ENCODE data around the gene TPRN.
"Not testable (repeated sequence)": the region's sequence is repeated elsewhere in the genome, so short reads cannot be mapped to it uniquely, and the experiment has no call there.

Gene TPRN

GRCh38 chr9:137240318-137240840 is 39.8 kb upstream of the TPRN start:
- DNase-seq (ENCODE audit: extremely low spot score): peak; percentile 45
- CTCF ChIA-PET: interaction anchor here (0.7 to 1.2 kb wide), 3 partner anchors 13 to 169 kb away, joined by 3 to 9 read pairs (median 3); partner anchors contain the start of gene RNF224
- TF ChIP-seq FOXM1 (IDR thresholded peaks at IDR 0.05; ENCODE audit: borderline replicate concordance): no peak
- TF ChIP-seq TARDBP (IDR thresholded peaks at IDR 0.05): no peak; the same call in 1 of the 2 replicates
- peak; percentile 82 for TF ChIP-seq L3MBTL2 (conservative IDR thresholded peaks at IDR 0.05)
- no peak for TF ChIP-seq FOXK2 (IDR thresholded peaks at IDR 0.05)
- no peak for TF ChIP-seq SUZ12 (IDR thresholded peaks at IDR 0.05)
- POLR2A ChIA-PET: interaction anchor here (0.6 to 2.2 kb wide), 30 partner anchors 13 to 219 kb away, joined by 3 to 90 read pairs (median 5); partner anchors contain the start of genes CYSRT1, LRRC26, MAN1B1 and NELFB

- POLR2A ChIA-PET: interaction anchor here (0.7 to 2.2 kb wide), 15 partner anchors 14 to 220 kb away, joined by 3 to 90 read pairs (median 8); partner anchors contain the start of genes MAN1B1, NELFB, NSMF and RNF208
- CTCF ChIA-PET: interaction anchor here (0.7 to 1.5 kb wide), 4 partner anchors 12 to 169 kb away, joined by 3 to 9 read pairs (median 3); partner anchors contain the start of gene RNF224
- not testable (repeated sequence) for DNase-seq (ENCODE audit: extremely low spot score)
These were observed 39.1 kb upstream of the TPRN start for GRCh38 chr9:137239541-137240200.

GRCh38 chr9:137237759-137238726 is 37.5 kb upstream of the TPRN start:
- CTCF ChIA-PET: interaction anchor here (1.3 to 1.5 kb wide), 2 partner anchors 15 to 25 kb away, joined by 3 to 9 read pairs; no protein-coding TSS in a partner anchor
- DNase-seq (ENCODE audit: extremely low spot score): no peak

GRCh38 chr9:137236936-137237421 is 36.4 kb upstream of the TPRN start:
- POLR2A ChIA-PET: interaction anchor here (0.7 to 2.3 kb wide), 7 partner anchors 12 to 150 kb away, joined by 3 to 10 read pairs (median 5); partner anchors contain the start of genes CYSRT1 and MAN1B1
- DNase-seq (ENCODE audit: extremely low spot score): no peak

More at GRCh38 chr9:137237759-137238726, 37.5 kb upstream of the TPRN start:
- POLR2A ChIA-PET: interaction anchor here (1.0 to 2.3 kb wide), 6 partner anchors 12 to 108 kb away, joined by 3 to 10 read pairs (median 4); partner anchors contain the start of gene SSNA1
- TF ChIP-seq L3MBTL2 (conservative IDR thresholded peaks at IDR 0.05): no peak
- TF ChIP-seq FOXK2 (IDR thresholded peaks at IDR 0.05): no peak
- no peak for TF ChIP-seq CTBP1 (IDR thresholded peaks at IDR 0.05; ENCODE audit: borderline replicate concordance)
- no peak for TF ChIP-seq SP1 (IDR thresholded peaks at IDR 0.05)
- TF ChIP-seq SUZ12 (IDR thresholded peaks at IDR 0.05): no peak
- TF ChIP-seq TARDBP (IDR thresholded peaks at IDR 0.05): no peak
- no peak for TF ChIP-seq FOXM1 (IDR thresholded peaks at IDR 0.05; ENCODE audit: borderline replicate concordance)
- TF ChIP-seq ARNT (IDR thresholded peaks at IDR 0.05): no peak
- no peak for TF ChIP-seq LEF1 (IDR thresholded peaks at IDR 0.05; ENCODE audit: borderline replicate concordance)
- TF ChIP-seq NFRKB (IDR thresholded peaks at IDR 0.05): no peak
- no peak for TF ChIP-seq ELF4 (IDR thresholded peaks at IDR 0.05)
- TF ChIP-seq ZNF384 (IDR thresholded peaks at IDR 0.05): no peak
- no peak for TF ChIP-seq HDGF (IDR thresholded peaks at IDR 0.05; ENCODE audit: borderline replicate concordance)
- no peak for TF ChIP-seq BHLHE40 (IDR thresholded peaks at IDR 0.05; ENCODE audit: borderline replicate concordance)
- TF ChIP-seq PKNOX1 (IDR thresholded peaks at IDR 0.05): no peak
- TF ChIP-seq FOXA1 (IDR thresholded peaks at IDR 0.05): no peak

GRCh38 chr9:137236238-137236935 is 35.8 kb upstream of the TPRN start:
- CTCF ChIA-PET: interaction anchor here (0.6 to 1.3 kb wide), 20 partner anchors 9 to 475 kb away, joined by 3 to 9 read pairs (median 4); partner anchors contain the start of genes CYSRT1, RNF224 and SAPCD2
- POLR2A ChIA-PET: interaction anchor here (0.7 to 2.3 kb wide), 7 partner anchors 11 to 150 kb away, joined by 3 to 10 read pairs (median 5); partner anchors contain the start of genes CYSRT1 and MAN1B1
- DNase-seq (ENCODE audit: extremely low spot score): peak; percentile 88
- peak; percentile 79 for TF ChIP-seq FOXM1 (IDR thresholded peaks at IDR 0.05; ENCODE audit: borderline replicate concordance)
- 0 out of 2 replicates have a peak, but pooled peaks have one; percentile 21 for TF ChIP-seq LEF1 (IDR thresholded peaks at IDR 0.05; ENCODE audit: borderline replicate concordance)
- TF ChIP-seq L3MBTL2 (conservative IDR thresholded peaks at IDR 0.05): no peak
- TF ChIP-seq TARDBP (IDR thresholded peaks at IDR 0.05): peak; percentile 32; the same call in 1 of the 2 replicates
- peak; percentile 42; the same call in 1 of the 2 replicates for TF ChIP-seq ARNT (IDR thresholded peaks at IDR 0.05)

More at GRCh38 chr9:137236936-137237421, 36.4 kb upstream of the TPRN start:
- CTCF ChIA-PET: interaction anchor here (0.6 to 1.3 kb wide), 22 partner anchors 9 to 629 kb away, joined by 3 to 9 read pairs (median 4); partner anchors contain the start of genes CYSRT1, RNF224 and SAPCD2
- TF ChIP-seq ARNT (IDR thresholded peaks at IDR 0.05) (no peak), TARDBP (IDR thresholded peaks at IDR 0.05) (no peak), ELF4 (IDR thresholded peaks at IDR 0.05) (no peak), FOXA1 (IDR thresholded peaks at IDR 0.05) (no peak), ZNF384 (IDR thresholded peaks at IDR 0.05) (no peak)
